GM21526 (cell line): ENCODE results near the gene SRSF7.
"Not testable (repeated sequence)": the region's sequence is repeated elsewhere in the genome, so short reads cannot be mapped to it uniquely, and the experiment has no call there.

Experiments
- ATAC-seq: cut with Tn5 transposase; IDR thresholded peaks from one replicate; pipeline ENCODE4 v1.9.1; 2021; ENCODE audit warnings: moderate library complexity; ENCODE audit not compliant: unreplicated experiment, low FRiP score

Gene SRSF7

DNA sequence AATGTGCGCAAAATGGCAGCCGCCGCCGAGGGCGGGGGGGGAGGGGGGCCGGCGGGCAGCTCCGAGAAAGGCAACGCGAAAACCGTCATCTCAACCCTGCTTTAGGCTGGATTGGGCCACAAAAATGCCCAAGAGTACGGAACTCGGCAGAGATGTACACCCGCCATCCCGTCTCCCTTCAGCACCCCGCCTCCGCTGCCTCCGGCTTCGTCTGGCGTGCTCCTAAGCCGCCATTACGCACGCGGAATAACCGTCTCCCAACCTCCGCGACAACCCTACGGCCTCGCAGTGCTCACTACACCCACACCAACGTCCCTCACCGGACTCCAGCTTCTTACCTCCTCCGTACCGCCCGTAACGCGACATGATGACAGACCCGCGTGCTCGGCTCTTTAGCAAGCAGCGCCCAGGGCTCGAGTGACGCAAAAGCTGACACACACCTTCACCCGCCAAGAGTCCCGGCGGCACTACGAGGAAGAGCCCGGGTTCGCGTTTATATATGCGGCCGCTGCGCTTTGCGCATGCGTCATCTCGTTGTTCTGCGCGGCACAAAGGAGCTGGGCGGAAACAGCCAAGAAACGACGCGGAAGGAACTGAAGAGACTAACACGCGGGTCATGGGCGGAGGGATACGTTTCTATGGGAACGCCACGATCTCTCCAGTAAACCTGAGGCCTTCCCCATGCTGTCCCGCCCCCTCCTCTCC is at the start of gene SRSF7:
Gene SRSF7 (minus strand): TSS at position 471 of the 705 bp plus-strand sequence. CDS start 105 bp downstream, at position 366.
- peak; percentile 78 for ATAC-seq

DNA sequence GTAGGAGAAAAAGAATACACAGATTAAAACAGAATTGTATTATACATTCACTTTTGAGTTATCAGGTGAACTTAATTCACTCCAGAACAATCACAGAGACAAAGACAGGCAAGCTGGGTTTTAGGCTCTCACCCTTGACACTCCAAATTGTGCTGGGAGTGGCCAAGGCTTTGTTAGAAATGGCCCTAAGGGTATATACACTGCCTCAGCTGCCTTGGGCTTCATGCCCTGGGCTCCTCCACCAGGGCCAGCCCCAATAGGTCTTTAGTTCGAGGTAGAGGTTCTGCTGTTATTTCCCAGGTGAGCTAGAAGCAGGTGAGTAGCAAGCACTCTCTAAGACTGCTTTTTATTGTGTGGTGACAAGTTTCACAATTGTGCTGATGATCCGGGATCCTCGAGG is 46.8 kb upstream of the SRSF7 start:
- no peak for ATAC-seq

DNA sequence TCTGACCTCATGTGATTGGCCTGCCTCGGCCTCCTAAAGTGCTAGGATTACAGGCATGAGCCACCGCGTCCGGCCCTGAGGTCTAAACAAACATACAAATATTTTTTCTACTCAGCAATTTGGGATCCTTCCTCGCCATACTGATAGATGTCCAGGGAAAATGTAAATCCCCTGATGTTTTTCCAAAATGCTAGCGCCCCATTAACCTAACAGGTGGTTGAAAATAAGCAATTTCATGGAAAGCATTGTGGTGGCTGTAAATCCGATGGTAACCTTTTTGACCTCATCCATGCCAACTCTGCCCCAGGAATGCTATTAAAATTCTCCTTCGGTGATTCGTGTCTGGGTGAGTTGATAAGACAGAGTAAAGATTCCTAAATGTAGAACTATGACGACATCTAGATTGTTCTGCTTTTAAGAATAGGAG is 46.1 kb upstream of the SRSF7 start:
- ATAC-seq, result no peak

DNA sequence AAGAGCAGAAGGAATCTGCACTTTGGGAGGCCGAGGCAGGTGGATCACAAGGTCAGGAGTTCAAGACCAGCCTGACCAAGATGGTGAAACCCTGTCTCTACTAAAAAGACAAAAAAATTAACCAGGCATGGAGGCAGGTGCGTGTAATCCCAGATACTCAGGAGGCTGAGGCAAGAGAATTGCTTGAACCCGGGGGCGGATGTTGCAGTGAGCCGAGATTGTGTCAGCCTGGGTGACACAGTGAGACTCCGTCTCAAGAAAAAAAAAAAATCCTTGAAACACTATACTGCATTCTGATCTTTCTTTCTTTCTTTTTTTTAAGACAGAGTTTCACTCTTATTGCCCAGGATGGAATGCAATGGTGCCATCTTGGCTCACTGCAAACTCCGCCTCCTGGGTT is 43.9 kb upstream of the SRSF7 start:
- ATAC-seq, result not testable (repeated sequence)

DNA sequence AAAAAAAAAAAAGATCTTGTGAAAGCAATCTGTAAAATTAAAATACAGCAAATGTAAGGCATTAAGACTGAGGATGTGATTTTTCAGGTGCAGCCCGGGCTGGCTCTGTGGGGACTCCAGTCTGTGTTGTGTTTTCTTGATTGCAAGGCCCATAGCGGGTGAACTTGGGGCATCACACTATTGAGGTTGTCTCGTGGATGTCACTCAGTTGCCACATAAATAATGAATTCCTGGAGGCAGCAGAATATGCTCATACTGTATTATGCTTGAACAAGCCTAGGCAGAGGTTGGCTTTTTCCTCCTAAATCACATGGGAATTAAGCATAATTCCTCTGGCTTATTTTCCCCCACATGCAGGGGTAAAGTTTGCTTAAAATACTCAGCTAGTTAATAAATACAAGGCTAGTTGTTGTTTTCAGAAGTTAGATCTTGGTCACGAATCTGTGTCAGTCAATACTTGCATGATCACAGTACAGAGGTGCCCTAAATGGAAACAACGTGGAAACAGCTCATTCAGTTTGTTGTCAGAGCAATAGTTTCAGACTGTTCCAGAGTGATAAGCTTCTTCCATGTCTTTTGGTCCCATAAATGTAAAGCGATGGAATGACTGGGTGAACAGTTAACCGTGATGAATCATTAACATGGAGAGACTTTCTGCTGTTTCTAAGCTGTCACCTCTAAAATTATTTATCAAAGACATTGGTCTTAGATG is 43.2 kb upstream of the SRSF7 start:
- no peak for ATAC-seq

DNA sequence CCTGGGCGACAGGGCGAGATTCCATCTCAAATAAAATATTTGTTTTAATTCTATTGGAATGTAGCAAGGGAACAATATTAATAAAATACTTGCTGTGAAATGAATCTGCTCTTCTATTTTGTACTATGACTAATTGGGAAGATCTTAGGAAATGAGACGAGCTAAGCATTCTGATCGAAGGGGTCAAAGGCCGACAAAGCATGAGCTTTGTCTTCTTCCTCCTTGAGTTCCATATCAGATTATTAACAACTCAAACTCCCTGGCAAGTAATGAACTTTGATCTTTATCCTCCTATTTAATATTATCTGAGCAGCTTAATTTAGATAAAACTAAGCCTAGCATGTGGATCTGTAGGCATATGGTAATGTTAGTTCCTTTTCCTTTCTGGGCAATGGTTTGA is 42.4 kb upstream of the SRSF7 start:
- ATAC-seq, result no peak

DNA sequence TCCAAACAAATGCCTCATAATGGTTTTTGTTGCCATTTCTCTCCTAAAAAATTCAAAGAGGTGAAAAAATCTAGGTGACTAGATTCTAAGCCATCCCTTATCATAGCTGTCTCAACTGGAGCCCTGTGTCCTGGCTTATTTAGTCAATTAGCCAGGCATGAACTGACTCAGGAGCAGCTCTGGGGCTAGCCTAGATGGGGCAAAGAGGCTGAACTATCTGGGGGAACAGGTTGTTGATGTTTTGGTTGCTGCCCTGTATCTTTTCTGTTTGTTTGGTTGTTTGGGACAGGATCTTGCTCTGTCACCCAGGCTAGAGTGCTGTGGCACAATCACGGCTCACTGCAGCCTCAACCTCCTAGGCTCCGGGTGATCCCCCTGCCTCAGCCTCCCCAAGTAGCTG is 41.6 kb upstream of the SRSF7 start:
- ATAC-seq, result no peak

DNA sequence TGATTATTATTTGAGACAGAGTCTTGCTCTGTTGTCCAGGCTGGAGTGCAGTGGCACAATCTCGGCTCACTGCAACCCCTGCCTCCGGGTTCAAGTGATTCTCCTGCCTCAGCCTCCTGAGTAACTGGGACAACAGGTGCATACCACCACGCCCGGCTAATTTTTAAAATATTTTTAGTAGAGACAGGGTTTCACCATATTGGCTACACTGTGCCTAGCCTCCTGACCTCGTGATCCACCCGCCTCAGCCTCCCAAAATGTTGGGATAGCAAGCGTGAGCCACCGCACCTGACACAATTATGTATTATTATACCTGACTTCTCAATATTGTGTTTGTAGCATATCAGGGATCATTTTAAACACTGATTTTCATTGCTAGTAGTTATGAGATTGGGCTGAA is 41.2 kb upstream of the SRSF7 start:
- ATAC-seq, result not testable (repeated sequence)

DNA sequence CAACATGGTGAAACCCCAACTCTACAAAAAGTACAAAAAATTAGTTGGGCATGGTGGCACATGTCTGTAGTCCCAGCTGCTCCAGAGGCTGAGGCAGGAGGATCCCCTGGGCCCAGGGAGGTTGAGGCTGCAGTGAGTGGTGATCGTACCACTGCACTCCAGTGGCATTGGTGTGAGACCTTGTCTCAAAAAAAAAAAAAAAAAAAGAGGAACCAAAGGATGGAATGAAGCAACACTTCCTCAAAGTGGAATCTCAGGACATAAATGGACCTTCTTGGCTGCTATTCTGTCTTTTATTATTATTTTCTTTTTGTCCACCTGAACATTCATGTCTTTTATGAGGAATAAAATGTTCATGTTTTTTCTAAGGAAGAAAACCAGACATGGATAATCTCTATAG is 40.6 kb upstream of the SRSF7 start:
- ATAC-seq, result no peak

DNA sequence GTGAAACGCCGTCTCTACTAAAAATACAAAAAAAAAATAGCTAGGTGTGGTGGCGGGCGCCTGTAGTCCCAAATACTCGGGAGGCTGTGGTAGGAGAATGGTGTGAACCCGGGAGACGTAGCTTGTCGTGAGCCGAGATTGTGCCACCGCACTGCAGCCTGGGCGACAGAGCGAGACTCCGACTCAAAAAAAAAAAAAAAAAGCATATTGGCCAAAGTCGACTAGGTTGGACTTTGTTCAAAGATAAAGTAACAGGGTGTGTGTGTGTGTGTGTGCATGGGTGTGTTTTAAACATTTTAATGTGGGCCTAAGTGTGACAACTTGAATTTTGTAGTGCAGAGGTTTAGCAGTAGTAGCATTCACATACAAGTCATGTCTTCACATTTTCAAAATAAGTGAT is 38.5 kb upstream of the SRSF7 start:
- ATAC-seq, result no peak

DNA sequence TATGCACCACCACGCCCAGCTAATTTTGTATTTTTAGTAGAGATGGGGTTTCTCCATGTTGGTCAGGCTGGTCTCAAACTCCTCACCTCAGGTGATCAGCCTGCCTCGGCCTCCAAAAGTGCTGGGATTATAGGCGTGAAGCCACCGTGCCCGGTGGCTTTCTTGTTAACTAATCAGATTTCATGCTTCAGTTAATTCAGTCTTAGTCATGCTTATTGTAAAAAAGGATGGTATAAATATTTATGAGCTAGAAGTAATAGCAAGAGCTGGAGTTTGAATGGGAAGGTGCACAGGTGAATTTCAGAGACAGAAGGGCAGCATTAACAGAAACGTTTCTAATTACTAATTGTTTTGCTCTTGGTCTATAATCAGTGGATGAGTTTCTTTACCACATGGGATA is 37.1 kb upstream of the SRSF7 start:
- no peak for ATAC-seq

DNA sequence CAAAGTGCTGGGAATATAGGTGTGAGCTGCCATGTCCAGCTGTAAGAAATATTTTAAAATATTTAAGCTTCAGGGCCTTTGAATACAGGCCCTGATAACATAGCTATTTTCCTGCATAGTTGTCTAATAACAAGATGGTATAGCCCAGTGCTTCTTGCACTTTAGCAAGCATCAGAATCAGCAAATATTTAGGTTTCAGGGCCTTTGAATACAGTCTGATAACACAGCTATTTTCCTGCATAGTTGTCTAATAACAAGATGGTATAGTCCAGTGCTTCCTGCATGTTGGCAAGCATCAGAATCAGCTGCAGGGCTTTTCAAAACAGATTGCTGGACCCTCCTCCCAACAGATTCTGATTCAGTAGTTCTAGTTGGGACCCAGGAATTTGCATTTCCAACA is 32.4 kb upstream of the SRSF7 start:
- no peak for ATAC-seq

DNA sequence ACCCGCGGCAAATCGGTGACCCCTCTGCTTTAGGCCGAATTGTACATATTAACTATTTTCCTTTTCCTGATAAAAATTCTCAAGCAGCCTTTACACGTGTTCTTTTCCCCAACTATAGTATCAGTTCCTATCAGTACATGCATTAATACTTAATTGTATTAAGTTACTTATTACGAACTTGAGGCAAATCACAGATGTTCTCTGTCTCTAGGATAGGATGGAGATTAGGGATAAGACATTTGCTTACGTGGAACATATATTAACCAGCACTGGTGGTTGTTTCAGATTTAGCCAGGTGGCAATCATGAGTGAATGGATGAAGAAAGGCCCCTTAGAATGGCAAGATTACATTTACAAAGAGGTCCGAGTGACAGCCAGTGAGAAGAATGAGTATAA is 27.5 kb upstream of the SRSF7 start:
- ATAC-seq, result no peak

DNA sequence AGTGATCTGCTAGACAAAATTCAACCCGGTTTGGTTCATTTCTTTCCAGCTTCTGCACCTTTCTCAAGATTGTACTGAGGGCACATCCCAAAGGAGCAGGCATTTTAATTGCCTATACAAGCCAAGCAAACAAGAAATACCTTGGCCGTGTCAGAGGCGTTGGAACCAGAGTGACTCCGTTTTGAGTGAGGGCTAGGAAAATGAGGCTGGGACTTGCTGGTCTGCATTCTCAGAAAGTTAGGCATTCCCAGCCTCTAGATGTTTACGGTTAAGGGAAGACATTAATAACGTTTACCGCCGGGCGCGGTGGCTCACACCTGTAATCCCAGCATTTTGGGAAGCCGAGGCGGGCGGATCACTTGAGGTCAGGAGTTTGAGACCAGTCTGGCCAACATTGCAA is 25.4 kb upstream of the SRSF7 start:
- no peak for ATAC-seq

DNA sequence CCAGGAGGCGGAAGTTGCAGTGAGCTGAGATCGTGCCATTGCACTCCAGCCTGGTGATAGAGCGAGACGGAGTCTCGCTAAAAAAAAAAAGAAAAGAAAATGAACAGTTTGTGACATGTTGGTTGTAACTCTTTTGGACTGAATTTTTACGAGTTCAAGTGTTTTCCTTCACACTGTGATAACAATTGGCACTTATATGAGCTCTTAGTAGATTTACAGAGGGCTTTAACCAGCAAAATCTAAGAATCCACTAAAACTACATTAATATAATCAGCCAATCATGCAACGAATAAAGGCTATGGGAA is 24.7 kb upstream of the SRSF7 start:
- no peak for ATAC-seq

DNA sequence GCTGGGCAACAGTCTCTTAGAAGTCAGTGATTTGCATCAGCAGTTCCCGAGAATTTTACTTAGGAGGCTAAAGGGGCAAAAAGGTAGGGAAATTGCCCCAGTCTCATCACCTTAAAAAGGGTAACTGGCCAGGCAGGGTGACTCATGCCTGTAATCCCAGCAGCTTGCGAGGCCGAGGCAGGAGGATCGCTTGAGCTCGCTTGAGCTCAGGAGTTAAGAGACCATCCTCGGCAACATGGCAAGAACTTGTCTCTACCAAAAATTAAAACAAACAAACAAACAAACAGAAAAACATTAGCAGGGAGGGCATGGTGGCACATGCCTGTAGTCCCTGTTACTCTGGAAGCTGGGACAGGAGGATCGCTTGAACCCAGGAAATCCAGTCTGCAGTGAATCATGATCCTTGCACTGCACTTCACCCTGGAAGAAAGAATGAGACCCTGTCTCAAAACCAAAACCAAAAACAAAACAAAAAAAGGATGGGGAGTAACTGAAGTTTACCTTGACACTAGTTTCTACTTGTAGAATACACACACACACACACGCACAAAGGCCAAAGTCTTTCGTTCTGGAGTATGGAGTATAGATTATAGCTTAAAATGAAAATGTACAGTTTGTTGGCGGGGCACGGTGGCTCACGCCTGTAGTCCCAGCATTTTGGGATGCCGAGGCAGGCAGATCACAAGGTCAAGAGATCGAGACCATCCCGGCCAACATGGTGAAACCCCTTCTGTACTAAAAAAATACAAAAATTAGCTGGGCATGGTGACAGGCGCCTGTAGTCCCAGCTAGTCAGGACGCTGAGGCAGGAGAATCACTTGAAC is 24.1 kb upstream of the SRSF7 start:
- no peak for ATAC-seq

DNA sequence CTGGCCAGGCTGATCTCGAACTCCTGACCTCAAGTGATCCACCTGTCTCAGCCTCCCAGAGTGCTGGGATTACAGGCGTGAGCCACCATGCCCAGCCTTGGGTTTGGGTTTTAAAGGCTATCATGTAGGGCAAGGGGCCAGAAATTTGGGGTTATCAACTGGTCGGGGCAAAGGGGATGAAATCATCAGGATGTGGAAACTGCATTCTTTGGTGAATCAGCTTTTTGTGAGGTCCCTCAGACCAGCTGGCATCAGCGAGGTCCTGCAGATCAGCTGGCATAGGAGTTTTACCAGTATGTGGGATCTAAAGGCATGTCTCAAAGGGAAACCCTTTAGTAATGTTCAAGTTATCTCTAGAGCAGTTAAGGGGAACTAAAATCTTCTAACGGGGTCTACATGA is 20.5 kb upstream of the SRSF7 start:
- no peak for ATAC-seq

DNA sequence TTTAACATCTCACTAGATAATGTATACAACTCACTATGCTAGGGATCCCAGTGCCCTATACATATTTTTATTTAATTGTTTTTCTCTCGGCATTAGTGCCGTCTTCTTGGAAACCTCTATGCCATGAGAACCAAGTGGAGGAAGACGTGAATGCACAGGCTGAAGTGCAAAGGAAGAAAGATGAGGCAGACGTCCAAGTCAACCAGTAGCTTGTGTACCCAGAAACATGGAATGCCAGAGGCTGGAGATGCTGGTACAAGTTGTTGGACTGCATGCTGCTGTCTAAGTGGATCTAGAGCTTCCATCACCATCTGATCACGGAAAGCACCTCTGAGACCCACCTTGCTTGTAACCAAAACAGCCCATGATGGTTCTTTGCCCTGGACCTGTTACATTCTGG is 14.4 kb upstream of the SRSF7 start:
- no peak for ATAC-seq

DNA sequence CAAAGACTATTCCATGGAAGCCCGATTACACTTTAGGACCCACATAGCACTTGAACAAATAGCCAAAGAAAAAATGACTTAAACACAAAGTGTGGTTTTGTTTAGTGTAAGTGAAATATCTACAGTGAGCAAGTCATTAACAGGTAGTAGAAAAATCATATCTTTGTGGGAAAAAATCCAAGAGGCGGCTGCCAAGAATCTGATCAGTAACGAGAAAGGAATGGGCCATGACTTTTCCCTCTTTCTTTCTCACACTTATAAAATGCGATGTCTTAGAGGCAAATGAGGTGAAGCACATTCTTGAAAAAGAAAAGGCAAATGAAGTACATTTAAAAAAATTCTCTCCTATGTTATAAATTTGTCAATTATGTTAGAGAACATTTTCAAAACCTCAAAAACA is 14.0 kb upstream of the SRSF7 start:
- no peak for ATAC-seq

DNA sequence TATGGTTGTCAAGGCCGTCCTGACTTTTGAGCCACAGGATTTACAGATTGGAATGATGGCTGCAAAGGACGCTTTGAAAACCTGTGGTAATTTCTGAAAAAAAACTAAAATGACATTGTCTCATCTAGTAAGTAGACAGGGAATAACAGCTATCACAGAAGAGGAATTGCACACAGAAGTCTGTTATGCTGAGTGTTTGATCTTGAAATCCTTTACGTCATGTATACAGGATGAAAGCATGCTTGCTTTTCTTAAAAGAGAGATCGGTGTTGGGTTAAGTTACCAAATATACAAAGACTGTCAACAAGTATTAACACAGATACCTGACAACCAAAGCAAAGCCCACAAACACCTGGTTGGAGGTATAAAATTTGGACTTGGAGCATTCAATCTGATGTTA is 12.6 kb upstream of the SRSF7 start:
- ATAC-seq, result no peak

DNA sequence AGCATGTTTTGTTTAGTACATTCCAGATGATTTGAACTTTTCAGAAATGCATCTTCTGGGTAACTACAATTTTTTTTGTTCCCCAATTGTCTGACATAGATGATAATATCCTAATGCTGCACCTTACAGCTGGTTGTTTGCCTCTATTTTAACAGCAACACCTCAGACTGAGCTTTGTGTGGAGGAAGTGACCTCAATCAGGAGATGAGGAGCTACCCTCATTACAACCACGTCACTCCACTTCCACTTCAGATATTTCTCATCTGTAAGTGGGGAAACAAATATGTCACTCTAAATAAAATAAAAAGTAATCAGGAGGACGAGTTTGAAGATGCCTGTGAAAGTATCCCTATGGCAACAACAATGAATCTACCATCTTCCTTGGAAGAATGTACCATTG is 12.1 kb upstream of the SRSF7 start:
- ATAC-seq, result no peak

DNA sequence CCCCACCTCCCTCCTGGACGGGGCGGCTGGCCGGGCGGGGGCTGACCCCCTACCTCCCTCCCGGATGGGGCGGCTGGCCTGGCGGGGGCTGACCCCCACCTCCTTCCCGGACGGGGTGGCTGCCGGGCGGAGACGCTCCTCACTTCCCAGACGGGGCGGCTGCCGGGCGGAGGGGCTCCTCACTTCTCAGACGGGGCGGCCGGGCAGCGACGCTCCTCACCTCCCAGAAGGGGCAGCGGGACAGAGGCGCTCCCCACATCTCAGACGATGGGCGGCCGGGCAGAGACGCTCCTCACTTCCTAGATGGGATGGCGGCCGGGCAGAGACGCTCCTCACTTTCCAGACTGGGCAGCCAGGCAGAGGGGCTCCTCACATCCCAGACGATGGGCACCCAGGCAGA is 4.7 kb upstream of the SRSF7 start:
- ATAC-seq, result not testable (repeated sequence)
